Psoas muscle (tissue), 8 donors: ENCODE measurements around the gene CD300LF. TPM values are rescaled to one million over a fixed set of nuclear protein-coding genes. Genes with fewer than 3 reads are reported as not detected.

ENCODE experiments used
- ATAC-seq, 4 donors: fragments of 200-7000 bp; cut with Tn5 transposase; one replicate each; pipeline ENCODE4 v1.9.1; 2020; ENCODE audit warnings: moderate library complexity in 3 of 4, mild to moderate bottlenecking in 2 of 4
- DNase-seq, 2 donors: peaks; one replicate each; pipeline ENCODE4 v3.0.0-alpha.2; 2020
- H3K27ac ChIP-seq: fragments of 200-600 bp; one replicate; pipeline ENCODE4 v1.8.0; 2022
- H3K27me3 ChIP-seq, 3 donors: fragments of 200-600 bp in 1 of 3; one replicate each; pipeline versions ENCODE4 v1.6.1 to v1.8.0; 2013 to 2022; ENCODE audit warnings: low read length in 2 of 3, mild to moderate bottlenecking in 2 of 3, moderate library complexity in 1 of 3; ENCODE audit not compliant: insufficient read depth in 3 of 3
- H3K36me3 ChIP-seq, 2 donors: fragments of 200-600 bp in 1 of 2; one replicate each; pipeline versions ENCODE4 v1.6.1 to v1.8.0; 2013 to 2022; ENCODE audit warnings: low read depth in 1 of 2, mild to moderate bottlenecking in 1 of 2, moderate library complexity in 1 of 2; ENCODE audit not compliant: insufficient read depth in 1 of 2
- H3K4me1 ChIP-seq: fragments of 200-600 bp; one replicate; pipeline ENCODE4 v1.8.0; 2022
- H3K4me3 ChIP-seq: fragments of 200-600 bp; one replicate; pipeline ENCODE4 v1.8.0; 2022; ENCODE audit warnings: mild to moderate bottlenecking
- H3K9me3 ChIP-seq: fragments of 200-600 bp; one replicate; pipeline ENCODE4 v1.8.0; 2022
- CTCF ChIP-seq: fragments of 200-600 bp; IDR thresholded peaks from one replicate; pipeline ENCODE4 v1.8.0; 2022; ENCODE audit warnings: antibody characterized with exemption
- WGBS, 3 donors: extraction: QIAGEN DNeasy Blood & Tissue Kit; methylation state at CpG; one replicate each; pipeline versions ENCODE4 v1.1.6 to v1.1.7; 2013; 5-methylcytosine and 5-hydroxymethylcytosine counted together
- intact Hi-C, 2 donors: fragments of 100-400 bp; cut with DNase I; formaldehyde crosslinking; loops; one replicate each; pipeline versions ENCODE4 v1.11.0 to v1.14.2; 2022
- polyA plus RNA-seq, 3 donors: library from polyadenylated mRNA; stranded (reverse); fragments of 200-250 nt; gene quantifications; one replicate each; pipeline ENCODE4 v1.2.3, GENCODE V29; 2013
- total RNA-seq, 4 donors: library from RNA; stranded (reverse); fragmentation: NEBNext Ultra II Directional in 2 of 4; extraction: Animal tissue kit (Norgen Biotek cat#: 25700) in 2 of 4; gene quantifications; one replicate each; pipeline versions ENCODE4 v1.2.1 to v1.2.4, GENCODE V29; 2021 to 2023
- donor health status: healthy with polysubstance abuse.
- donor health status: DM: no; HTN: no; CAD: no; lungs with moderate emphysema.
- donor health status: Bipolar disorder and iron deficiency.
- donor health status: healthy.
- donor health status: DM: yes; HTN: yes; CAD: no.
- donor health status: DM: no; HTN: no; CAD: no.
- donor health status: DM: no; HTN: no; CAD: no.
- donor health status: DM: yes; HTN: yes; CAD: no.

The CD300LF gene
- total and polyA plus RNA-seq, 7 donors, result 0.09 to 0.39 (median 0.24) TPM; not detected in 3

GRCh38 chr17:74728033-74728701 lies 15.4 kb upstream of the CD300LF start:
- H3K9me3 ChIP-seq, result no peaks in the 10 kb centered on the region
- H3K4me1 ChIP-seq, result no peaks in the 10 kb centered on the region
- intact Hi-C loops, result no loop called here
- DNase-seq (no peak), ATAC-seq (no peak)
- no peak for TF ChIP-seq CTCF
- no peaks in the 10 kb centered on the region for H3K36me3 ChIP-seq
- H3K27me3 ChIP-seq, result peaks cover 0 to 19% (median 4%) of the 10 kb centered on the region in 3 donors
- H3K27ac ChIP-seq, result no peak overlapping the region
- H3K4me3 ChIP-seq, result no peak overlapping the region
- 87 to 92% (median 89%) methylated on average over 3 of the region's 3 CpGs for WGBS, 3 donors

- no peaks in the 10 kb centered on the region for H3K4me1 ChIP-seq
- no peaks in the 10 kb centered on the region for H3K9me3 ChIP-seq
- WGBS, 3 donors, result 74 to 86% (median 78%) methylated on average over 3 of the region's 3 CpGs
- no peak for ATAC-seq
- no peaks in the 10 kb centered on the region for H3K36me3 ChIP-seq
- intact Hi-C loops, result no loop called here
- no peak overlapping the region for H3K4me3 ChIP-seq
- no peak for TF ChIP-seq CTCF
- H3K27me3 ChIP-seq, result peaks cover 0 to 4% (median 0%) of the 10 kb centered on the region in 3 donors
- H3K27ac ChIP-seq, result no peak overlapping the region
- DNase-seq, result no peak
These were observed 12.4 kb upstream of the CD300LF start for GRCh38 chr17:74725111-74725510.

- H3K4me3 ChIP-seq, result no peak overlapping the region
- H3K27me3 ChIP-seq, result peaks cover 0 to 4% (median 0%) of the 10 kb centered on the region in 3 donors
- ATAC-seq, result no peak
- 35 to 50% (median 37%) methylated on average over 5 of the region's 5 CpGs for WGBS, 3 donors
- intact Hi-C loops, result no loop called here
- no peak overlapping the region for H3K27ac ChIP-seq
- no peak for TF ChIP-seq CTCF
- no peak for DNase-seq
- no peaks in the 10 kb centered on the region for H3K9me3 ChIP-seq
- H3K36me3 ChIP-seq, result no peaks in the 10 kb centered on the region
- no peaks in the 10 kb centered on the region for H3K4me1 ChIP-seq
These were observed 11.2 kb upstream of the CD300LF start for GRCh38 chr17:74723891-74724290.

GRCh38 chr17:74722782-74723181 lies 10.1 kb upstream of the CD300LF start:
- WGBS, 3 donors, result 89 to 91% (median 90%) methylated on average over 4 of the region's 4 CpGs
- no peaks in the 10 kb centered on the region for H3K36me3 ChIP-seq
- H3K27ac ChIP-seq, result no peak overlapping the region
- no peak for DNase-seq
- intact Hi-C loops, result no loop called here
- ATAC-seq, result no peak
- no peak overlapping the region for H3K4me3 ChIP-seq
- no peaks in the 10 kb centered on the region for H3K4me1 ChIP-seq
- TF ChIP-seq CTCF, result no peak
- peaks cover 0 to 4% (median 0%) of the 10 kb centered on the region in 3 donors for H3K27me3 ChIP-seq
- H3K9me3 ChIP-seq, result no peaks in the 10 kb centered on the region

GRCh38 chr17:74720506-74720905 lies 7.8 kb upstream of the CD300LF start:
- WGBS, 3 donors, result 85 to 89% (median 86%) methylated on average over 4 of the region's 4 CpGs
- H3K4me3 ChIP-seq, result no peak overlapping the region
- intact Hi-C loops, result no loop called here
- no peak overlapping the region for H3K27ac ChIP-seq
- no peak for ATAC-seq
- H3K9me3 ChIP-seq, result no peaks in the 10 kb centered on the region
- no peaks in the 10 kb centered on the region for H3K4me1 ChIP-seq
- H3K36me3 ChIP-seq, result no peaks in the 10 kb centered on the region
- TF ChIP-seq CTCF, result no peak
- H3K27me3 ChIP-seq, result peaks cover 0 to 4% (median 0%) of the 10 kb centered on the region in 3 donors
- DNase-seq, result no peak
